BE2C (cell line): Measurements from ENCODE around the gene ANGPTL7.

Source experiments
- DNase-seq: peaks from one replicate; pipeline ENCODE4 v3.0.0-alpha.2; 2020
- H3K27me3 ChIP-seq: fragments of 250-450 bp; sonication (Bioruptor Pico); 2 replicates; pipeline ENCODE4 v1.5.1; 2020; ENCODE audit warnings: mild to moderate bottlenecking
- H3K36me3 ChIP-seq: fragments of 250-450 bp; sonication (Bioruptor Pico); 2 replicates; pipeline ENCODE4 v1.5.1; 2020; ENCODE audit warnings: mild to moderate bottlenecking
- H3K4me1 ChIP-seq: fragments of 250-450 bp; sonication (Bioruptor Pico); 2 replicates; pipeline ENCODE4 v1.5.1; 2020
- H3K4me3 ChIP-seq: 2 replicates; pipeline ENCODE4 v1.5.1; 2011; ENCODE audit warnings: low read depth, low read length
- H3K9me3 ChIP-seq: fragments of 250-450 bp; sonication (Bioruptor Pico); 2 replicates; pipeline ENCODE4 v1.5.1; 2020
- CTCF ChIP-seq: IDR thresholded peaks from 2 replicates; pipeline ENCODE4 v1.5.1; 2012; ENCODE audit warnings: mild to moderate bottlenecking, low read depth, low read length

Gene ANGPTL7

GRCh38 chr1:11193376-11193775, 4.2 kb downstream of the ANGPTL7 start:
- Histone ChIP-seq H3K36me3 (peaks cover 3% of the 10 kb centered on the region; the same call in 1 of the 2 replicates), H3K27me3 (no peaks in the 10 kb centered on the region)
- DNase-seq: no peak

GRCh38 chr1:11194407-11195176, 5.4 kb downstream of the ANGPTL7 start:
- Histone ChIP-seq H3K27me3 (no peaks in the 10 kb centered on the region), H3K9me3 (no peaks in the 10 kb centered on the region), H3K36me3 (peaks cover 6% of the 10 kb centered on the region; the same call in 1 of the 2 replicates), H3K4me1 (no peaks in the 10 kb centered on the region), H3K4me3 (no peak overlapping the region)
- DNase-seq: no peak
- no peak for TF ChIP-seq CTCF

More at GRCh38 chr1:11193376-11193775, 4.2 kb downstream of the ANGPTL7 start:
- Histone ChIP-seq H3K4me3 (no peak overlapping the region), H3K4me1 (no peaks in the 10 kb centered on the region), H3K9me3 (no peaks in the 10 kb centered on the region)
- no peak for TF ChIP-seq CTCF

GRCh38 chr1:11196945-11197344, 7.8 kb downstream of the ANGPTL7 start:
- DNase-seq: no peak
- Histone ChIP-seq H3K36me3 (peaks cover 6% of the 10 kb centered on the region; the same call in 1 of the 2 replicates), H3K9me3 (no peaks in the 10 kb centered on the region), H3K4me1 (no peaks in the 10 kb centered on the region), H3K4me3 (no peak overlapping the region), H3K27me3 (no peaks in the 10 kb centered on the region)
- no peak for TF ChIP-seq CTCF

- Histone ChIP-seq H3K27me3 (no peaks in the 10 kb centered on the region), H3K4me3 (no peak overlapping the region), H3K9me3 (no peaks in the 10 kb centered on the region), H3K4me1 (no peaks in the 10 kb centered on the region), H3K36me3 (peaks cover 6% of the 10 kb centered on the region; the same call in 1 of the 2 replicates)
- TF ChIP-seq CTCF: no peak
- no peak for DNase-seq
Measured at GRCh38 chr1:11197359-11197758, 8.2 kb downstream of the ANGPTL7 start.

GRCh38 chr1:11198257-11198656, 9.1 kb downstream of the ANGPTL7 start:
- H3K27me3 ChIP-seq: no peaks in the 10 kb centered on the region
- DNase-seq: no peak
- peaks cover 6% of the 10 kb centered on the region; the same call in 1 of the 2 replicates for H3K36me3 ChIP-seq
- no peak overlapping the region for H3K4me3 ChIP-seq
- no peak for TF ChIP-seq CTCF
- H3K4me1 ChIP-seq: no peaks in the 10 kb centered on the region
- H3K9me3 ChIP-seq: no peaks in the 10 kb centered on the region
